HCEC 1CT (cell line): Measurements from ENCODE around the gene UBE2L6.
A peak's percentile ranks its signal among the peaks of the same experiment; 100 is the strongest.
"Not testable (repeated sequence)": the region's sequence is repeated elsewhere in the genome, so short reads cannot be mapped to it uniquely, and the experiment has no call there.

ENCODE experiments used
- DNase-seq: peaks from one replicate; pipeline ENCODE4 v3.0.0-alpha.2; 2017

UBE2L6 gene

GRCh38 chr11:57566005-57566904 lies 1.2 kb downstream of the UBE2L6 start:
- DNase-seq = peak; percentile 52

DNA sequence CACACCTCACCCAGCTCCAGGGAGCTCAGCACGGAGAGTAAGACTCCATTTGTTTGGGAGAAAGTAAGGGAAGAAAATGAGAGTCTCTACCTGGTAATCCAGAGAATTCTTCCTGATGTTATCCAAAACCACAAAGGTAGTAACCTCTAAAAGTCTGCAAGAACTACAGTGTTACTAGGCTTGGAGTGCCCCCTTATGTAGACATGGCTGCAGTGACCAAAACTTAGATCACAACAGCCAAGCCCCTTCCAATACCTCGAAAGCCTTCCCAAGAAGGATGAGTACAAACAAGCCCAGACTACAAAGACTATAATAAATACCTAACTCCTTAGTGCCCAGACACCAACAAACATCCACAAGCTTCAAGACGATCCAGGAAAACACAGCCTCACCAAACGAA lies 4.9 kb downstream of the UBE2L6 start:
- DNase-seq = no peak

DNA sequence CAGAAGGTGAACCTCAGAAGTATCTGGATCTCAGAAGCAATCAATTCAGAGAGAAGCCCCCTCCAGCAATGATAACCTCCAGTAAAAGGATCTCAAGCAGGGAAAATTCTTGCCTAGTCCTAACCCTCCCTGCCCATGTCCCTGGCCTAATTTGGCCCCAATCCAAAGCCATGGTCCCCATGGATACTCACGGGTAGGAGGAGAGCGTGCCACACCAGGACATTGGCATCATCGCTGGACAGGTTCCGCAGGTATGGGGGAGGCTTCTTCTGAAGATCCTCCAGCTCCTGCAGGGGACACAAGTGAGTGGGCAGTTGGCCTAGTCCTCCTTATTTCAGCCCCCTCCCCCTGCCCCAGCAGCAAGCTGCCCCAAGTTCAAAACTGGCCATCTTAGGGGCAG lies 7.3 kb downstream of the UBE2L6 start:
- no peak for DNase-seq

DNA sequence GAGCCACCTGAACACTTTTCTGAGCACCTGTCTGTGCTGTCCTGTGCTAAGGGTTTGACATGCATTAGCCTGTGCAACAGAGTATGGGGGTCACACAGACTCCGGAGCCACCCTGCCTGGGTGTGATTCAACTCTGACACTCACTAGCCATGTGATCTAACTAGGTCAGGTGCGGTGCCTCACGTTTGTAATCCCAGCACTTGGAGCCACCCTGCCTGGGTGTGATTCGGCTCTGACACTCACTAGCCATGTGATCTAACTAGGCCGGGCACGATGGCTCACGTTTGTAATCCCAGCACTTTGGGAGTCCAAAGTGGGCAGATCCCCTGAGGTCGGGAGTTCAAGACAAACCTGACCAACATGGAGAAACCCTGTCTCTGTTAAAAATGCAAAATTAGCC lies 11.4 kb downstream of the UBE2L6 start:
- no peak for DNase-seq

GRCh38 chr11:57555393-57555792 lies 12.1 kb downstream of the UBE2L6 start:
- DNase-seq = no peak

DNA sequence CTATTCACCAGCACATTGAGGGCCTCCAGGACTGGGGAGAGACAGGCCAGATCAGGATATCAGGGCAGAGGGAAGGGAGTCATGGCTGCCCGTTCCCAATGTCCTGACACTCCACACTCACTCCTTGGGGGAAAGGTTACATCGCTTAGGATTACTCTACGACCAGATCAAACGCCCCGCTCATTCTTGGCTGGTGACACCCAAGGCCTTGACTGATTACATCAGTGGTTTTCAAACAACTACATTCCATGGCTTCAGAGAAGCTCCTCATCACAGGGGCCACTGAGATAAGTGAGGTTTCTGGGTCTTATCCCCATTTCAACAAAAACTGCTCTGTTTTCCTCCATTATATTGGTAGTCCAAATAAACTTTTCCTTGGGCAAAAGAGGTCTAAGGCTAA lies 15.0 kb downstream of the UBE2L6 start:
- DNase-seq = no peak

GRCh38 chr11:57551941-57552340 lies 15.5 kb downstream of the UBE2L6 start:
- no peak for DNase-seq

- DNase-seq = no peak
Observed at GRCh38 chr11:57549983-57550382, 17.5 kb downstream of the UBE2L6 start.

- no peak for DNase-seq
Observed at GRCh38 chr11:57547854-57548377, 19.6 kb downstream of the UBE2L6 start.

- peak; percentile 64 for DNase-seq
Observed at GRCh38 chr11:57546869-57547475, 20.5 kb downstream of the UBE2L6 start.

GRCh38 chr11:57546451-57546850 lies 21.0 kb downstream of the UBE2L6 start:
- no peak for DNase-seq

DNA sequence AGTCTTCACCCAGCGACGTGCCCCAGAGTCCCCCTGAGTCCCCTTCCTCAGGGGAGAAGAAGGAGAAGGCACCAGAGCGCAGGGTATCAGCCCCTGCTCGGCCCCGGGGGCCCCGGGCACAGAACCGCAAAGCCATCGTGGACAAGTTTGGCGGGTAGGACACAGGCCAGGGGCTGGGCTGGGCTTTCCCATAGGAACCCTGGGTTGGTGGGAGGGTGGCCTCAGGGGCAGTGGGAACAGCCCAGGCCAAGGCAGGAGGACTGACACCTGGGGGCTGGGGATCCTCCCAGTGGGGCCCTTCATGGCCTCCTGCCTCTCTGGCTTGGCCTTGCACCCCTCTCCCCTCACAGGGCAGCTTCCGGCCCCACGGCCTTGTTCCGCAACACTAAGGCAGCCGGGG lies 21.6 kb downstream of the UBE2L6 start:
- DNase-seq = no peak

DNA sequence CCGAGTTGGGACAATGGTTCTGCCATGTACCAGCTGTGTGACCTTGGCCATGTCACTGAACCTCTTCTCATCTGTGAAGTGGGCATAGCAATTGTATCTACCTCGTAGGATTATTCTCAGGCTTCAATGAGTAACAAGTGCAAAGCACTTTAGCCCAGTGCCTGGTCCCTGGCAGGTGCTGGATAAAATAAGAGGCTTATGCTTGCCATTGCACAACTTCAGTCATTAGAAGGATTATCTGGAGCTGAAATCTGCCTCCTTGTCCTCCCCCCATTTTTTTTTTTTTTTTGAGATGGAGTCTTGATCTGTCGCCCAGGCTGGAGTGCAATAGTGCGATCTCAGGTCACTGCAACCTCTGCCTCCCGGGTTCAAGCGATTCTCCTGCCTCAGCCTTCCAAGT lies 22.9 kb downstream of the UBE2L6 start:
- DNase-seq = no peak

DNA sequence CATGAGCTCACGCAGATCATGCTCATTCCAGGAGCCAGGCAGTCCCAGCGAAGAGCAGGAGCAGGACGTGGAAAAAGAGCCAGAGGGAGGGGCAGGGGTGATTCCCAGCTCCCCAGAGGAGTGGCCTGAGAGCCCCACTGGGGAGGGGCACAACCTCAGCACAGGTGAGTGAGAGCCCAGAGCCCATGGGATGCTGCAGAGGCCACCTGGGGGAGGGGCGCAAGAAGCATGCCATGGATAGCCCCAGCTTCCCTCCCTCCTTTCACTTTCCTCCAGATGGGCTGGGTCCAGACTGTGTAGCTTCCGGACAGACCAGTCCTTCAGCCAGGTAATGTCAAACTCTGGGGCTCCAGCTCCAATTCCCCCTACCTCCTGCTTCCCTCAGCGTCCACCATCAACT lies 23.9 kb downstream of the UBE2L6 start:
- DNase-seq = no peak

- DNase-seq = no peak
Observed at GRCh38 chr11:57542582-57542981, 24.9 kb downstream of the UBE2L6 start.

DNA sequence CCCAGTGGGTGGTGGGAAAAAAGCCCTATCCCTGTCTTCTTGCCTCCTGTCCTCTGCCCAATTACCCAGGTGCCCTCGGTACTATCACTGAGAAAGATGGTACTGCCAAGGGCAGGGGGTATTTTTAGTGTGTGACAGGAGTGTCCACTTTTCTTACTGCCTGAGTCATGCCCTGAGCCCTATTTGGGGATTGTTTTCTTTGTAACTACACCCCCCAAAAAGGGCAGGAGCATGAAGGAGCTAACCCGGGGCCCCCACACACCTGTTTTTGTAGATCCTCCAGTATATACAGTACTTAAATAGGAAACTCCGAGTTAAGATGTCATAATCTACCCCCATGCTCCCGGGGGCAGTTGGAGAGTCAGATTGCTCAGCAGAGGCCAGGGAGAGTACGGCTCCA lies 26.3 kb downstream of the UBE2L6 start:
- no peak for DNase-seq

DNA sequence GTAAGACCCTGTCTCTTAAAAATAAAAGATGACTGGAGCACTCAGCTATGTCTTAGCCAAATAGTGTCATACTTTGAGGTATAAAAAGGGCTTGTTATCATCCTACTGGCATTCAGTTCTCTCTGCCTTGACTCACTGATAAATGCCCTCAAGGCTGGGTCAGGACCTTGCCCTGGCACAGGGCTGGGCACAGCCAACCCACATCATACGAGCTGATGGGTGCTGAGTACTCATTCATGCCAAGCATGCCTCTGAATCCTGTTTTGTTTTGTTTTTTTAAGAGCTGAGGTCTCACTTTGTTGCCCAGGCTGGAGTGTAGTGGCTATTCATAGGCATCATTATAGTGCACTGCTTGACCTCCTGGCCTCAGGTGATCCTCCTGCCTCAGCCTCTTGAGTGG lies 28.1 kb downstream of the UBE2L6 start:
- no peak for DNase-seq

DNA sequence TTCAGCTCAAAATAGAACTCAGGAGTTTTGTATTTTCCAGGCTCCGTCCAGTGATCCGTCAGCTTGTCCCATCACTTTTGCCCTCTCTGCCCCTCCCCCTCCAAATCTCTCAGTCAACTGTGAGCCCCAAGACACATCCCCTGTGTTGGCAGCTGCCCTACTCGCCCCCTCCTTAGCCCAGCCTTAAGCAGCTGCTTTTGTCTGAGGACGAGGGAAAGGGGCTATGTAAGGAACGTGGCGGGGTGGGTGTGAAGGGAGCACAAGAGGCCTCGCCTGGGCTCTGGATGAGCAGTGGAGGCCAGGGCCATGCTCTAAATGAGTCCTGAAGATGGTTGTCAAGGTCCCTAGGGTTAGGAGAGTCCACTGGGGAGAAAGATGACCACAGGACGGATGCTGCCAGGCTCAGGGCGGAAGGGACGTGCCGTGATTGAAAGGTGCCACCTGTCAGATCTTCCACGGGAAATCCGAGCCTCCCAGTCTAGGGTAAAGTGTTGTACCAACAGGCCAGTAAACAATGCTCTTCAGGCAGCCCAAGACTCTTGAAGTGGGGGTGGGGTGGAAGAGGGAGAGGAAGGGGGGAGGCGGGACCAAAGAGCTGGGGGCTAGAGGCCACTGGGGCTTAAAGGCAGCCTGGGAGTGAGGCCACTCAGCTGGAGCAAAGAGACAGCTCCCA lies 30.4 kb downstream of the UBE2L6 start, which contains the start of gene SMTNL1:
Gene SMTNL1 (plus strand): TSS at position 649 of the 673 bp plus-strand sequence. CDS start 5,048 bp downstream, outside the sequence.
- DNase-seq = no peak

GRCh38 chr11:57534449-57534848 lies 33.0 kb downstream of the UBE2L6 start:
- DNase-seq = not testable (repeated sequence)

- peak; percentile 98 for DNase-seq
Observed at GRCh38 chr11:57530596-57531507, 36.6 kb downstream of the UBE2L6 start, which contains the start of gene TIMM10. TSS of gene TIMM10 (minus strand) at chr11:57530754. CDS start at chr11:57530189, 565 bp downstream.

GRCh38 chr11:57530215-57530595 lies 37.3 kb downstream of the UBE2L6 start:
- no peak for DNase-seq

- DNase-seq = no peak
Observed at GRCh38 chr11:57529012-57529411, 38.5 kb downstream of the UBE2L6 start.
